OCI-M2 (cell line): Measurements from ENCODE around the gene SYT1.

Experiments used
- DNase-seq: peaks from one replicate; lab custom pipeline; 2025; ENCODE audit not compliant: unreplicated experiment; lab: John Stamatoyannopoulos, UW

The SYT1 gene

DNA sequence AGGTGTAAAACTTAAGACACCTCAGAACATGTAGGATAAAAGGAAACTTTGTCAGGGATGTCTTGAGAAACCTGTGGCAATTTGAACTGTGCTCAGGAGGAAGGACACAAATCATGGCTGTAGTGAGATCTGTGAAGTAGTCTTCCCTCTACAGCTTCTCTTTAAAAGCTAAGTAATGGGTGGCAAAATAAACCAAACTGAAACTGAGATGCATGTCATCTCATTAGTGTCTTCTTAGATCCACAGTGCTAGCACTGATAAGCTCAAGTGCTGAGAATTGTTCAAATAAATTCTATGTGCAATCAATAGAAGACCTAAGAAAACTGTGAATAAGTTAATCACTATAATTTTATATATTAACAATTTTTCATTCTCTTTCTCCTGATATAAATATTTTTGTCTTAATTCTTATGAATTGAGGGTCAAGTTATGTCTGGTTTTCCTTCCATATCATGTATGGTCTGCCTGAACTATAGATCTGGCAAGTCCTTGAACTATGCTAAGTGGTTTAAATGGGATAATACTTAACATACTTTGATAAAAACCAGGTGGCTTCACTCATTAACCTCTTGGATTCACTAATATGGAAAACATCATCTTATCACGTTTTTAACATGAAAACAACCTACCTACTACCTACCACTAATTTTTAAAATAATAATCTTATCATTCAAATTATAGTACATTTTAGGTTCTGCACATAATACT, 27.2 kb downstream of the SYT1 start:
- no peak for DNase-seq

GRCh38 chr12:78898416-78898815, 33.8 kb downstream of the SYT1 start:
- DNase-seq = no peak

GRCh38 chr12:78914859-78915331, 50.3 kb downstream of the SYT1 start:
- DNase-seq = no peak

GRCh38 chr12:78916845-78917480, 52.4 kb downstream of the SYT1 start:
- no peak for DNase-seq

GRCh38 chr12:78917513-78917912, 52.9 kb downstream of the SYT1 start:
- no peak for DNase-seq

DNA sequence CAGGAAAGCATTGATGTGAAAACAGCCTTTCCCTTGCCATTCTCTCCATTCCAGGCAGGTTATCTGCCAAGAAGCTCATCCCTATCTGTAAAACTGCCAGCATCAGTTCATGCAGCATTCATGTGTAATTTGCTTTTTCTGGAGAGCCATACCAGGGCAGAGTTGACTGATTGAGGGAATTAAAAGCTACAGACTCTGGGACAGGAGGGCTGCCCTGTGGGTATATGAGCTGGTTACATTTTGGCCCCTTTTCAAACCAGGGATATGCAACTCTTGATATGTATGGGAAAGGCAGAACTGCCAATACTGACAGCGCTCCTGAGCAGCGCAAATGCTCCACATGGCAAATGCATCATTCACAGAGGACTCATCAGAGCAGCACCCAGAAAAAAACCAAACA, 53.7 kb downstream of the SYT1 start:
- DNase-seq = no peak

- no peak for DNase-seq
Measured at GRCh38 chr12:78928200-78929074, 63.9 kb downstream of the SYT1 start.

GRCh38 chr12:78929075-78929418, 64.5 kb downstream of the SYT1 start:
- no peak for DNase-seq

DNA sequence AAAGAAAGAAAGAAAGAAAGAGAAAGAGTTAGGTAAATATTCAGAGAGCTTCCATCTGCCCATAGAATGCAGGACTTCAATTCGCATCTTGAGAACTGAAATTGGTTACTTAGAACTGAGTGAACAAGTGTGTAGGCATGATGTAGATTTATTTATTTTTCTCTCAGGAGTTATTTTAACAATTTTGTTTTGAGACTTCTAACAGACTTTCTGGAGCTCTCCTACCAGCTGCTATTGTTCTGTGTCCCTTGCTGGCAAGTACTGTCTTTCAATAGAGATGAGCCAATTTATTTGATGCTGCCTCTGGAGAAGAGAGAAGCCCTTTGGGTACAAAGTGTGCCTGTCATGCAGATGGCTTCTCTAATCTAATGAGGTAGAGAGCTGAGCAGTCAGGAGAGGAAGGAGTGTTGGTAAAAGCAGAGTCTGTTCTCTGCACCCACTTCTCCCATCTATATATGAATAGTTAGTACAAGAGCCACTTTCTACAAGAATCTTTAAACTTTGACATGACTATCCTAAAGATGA, 67.0 kb downstream of the SYT1 start:
- DNase-seq = no peak

- no peak for DNase-seq
Measured at GRCh38 chr12:78933014-78933413, 68.4 kb downstream of the SYT1 start.

- no peak for DNase-seq
Measured at GRCh38 chr12:78938341-78939084, 73.9 kb downstream of the SYT1 start.

GRCh38 chr12:78949532-78949931, 85.0 kb downstream of the SYT1 start:
- DNase-seq = no peak

GRCh38 chr12:78951803-78952551, 87.4 kb downstream of the SYT1 start:
- no peak for DNase-seq

DNA sequence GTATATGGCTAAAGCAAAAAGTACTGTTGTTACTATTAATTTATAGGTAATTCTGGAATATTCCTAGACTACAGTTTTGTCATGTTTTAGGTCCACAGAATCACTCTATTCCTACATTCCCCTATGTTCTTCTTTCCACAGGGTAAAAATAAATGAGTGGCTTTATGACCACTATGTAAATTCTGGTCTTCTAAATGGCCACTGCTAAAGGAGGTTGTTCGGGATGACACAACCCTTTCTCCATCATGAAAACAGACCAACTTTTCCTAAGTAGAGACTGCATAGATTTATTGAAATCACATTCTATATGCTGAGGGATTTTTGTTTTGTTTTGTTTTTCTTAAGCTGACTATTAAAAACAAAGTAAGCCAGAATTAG, 88.0 kb downstream of the SYT1 start:
- DNase-seq = no peak

- no peak for DNase-seq
Measured at GRCh38 chr12:78958941-78959340, 94.4 kb downstream of the SYT1 start.

DNA sequence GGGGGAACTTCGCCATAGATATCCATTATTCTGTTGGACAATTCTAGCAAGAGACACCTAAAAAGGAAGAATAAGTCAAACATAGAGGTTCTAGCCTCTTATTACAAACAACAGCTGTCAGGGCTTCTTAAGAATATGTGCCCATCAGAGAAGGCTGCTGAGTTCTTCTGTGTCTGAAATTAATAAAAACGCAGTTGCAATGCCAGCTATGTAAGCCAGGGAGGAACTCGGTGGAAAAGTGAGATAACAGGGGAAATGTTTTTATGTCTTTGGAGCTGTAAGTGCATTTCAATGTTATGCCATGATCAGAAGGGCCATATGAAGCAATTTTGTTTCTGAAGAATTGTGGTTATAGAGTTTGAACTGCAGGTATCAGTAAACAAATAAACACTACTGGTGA, 95.0 kb downstream of the SYT1 start:
- DNase-seq = no peak

DNA sequence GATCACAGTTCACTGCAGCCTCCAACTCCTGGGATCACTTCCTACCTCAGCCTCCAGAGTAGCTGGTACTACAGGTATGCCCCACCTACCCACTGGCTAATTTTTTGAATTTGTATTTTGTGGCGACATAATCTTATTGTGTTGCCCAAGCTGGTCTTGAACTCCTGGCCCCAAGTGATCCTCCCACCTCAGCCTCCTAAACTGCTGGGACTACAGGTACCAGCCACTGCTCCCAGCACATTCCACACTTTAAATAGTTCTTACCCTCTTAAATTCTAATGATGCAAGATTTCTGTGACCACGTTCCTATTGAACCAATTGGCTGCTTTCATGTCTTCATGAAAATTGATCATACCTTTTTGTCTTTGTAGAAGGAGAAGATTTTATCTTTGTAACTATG, 96.6 kb downstream of the SYT1 start:
- DNase-seq = no peak

- no peak for DNase-seq
Measured at GRCh38 chr12:78963439-78964227, 99.1 kb downstream of the SYT1 start.

- DNase-seq = no peak
Measured at GRCh38 chr12:78964521-78964920, 99.9 kb downstream of the SYT1 start.

- no peak for DNase-seq
Measured at GRCh38 chr12:78966062-78966461, 101.5 kb downstream of the SYT1 start.
